Kidney epithelial cell (primary cell): ENCODE data around the gene B4GALNT2. TPM values are rescaled to one million over a fixed set of nuclear protein-coding genes. Genes with fewer than 3 reads are reported as not detected.
A peak's percentile ranks its signal among the peaks of the same experiment; 100 is the strongest.

Experiments used
- DNase-seq: peaks from one replicate; pipeline ENCODE4 v3.0.0-alpha.2; 2010; ENCODE audit warnings: low read depth
- H3K27me3 ChIP-seq: 2 replicates; pipeline ENCODE4 v1.6.0; 2011; ENCODE audit warnings: low read length; ENCODE audit not compliant: control insufficient read depth, insufficient read depth
- H3K36me3 ChIP-seq: 2 replicates; pipeline ENCODE4 v1.5.1; 2011; ENCODE audit warnings: low read length; ENCODE audit not compliant: control insufficient read depth, insufficient read depth
- H3K4me3 ChIP-seq: 2 replicates; pipeline ENCODE4 v1.5.1; 2011; ENCODE audit warnings: low read depth, mild to moderate bottlenecking, control low read depth, low read length
- CTCF ChIP-seq: IDR thresholded peaks from 2 replicates; pipeline ENCODE4 v1.5.1; 2011; ENCODE audit warnings: mild to moderate bottlenecking, moderate library complexity, low read length, control low read depth, inconsistent platforms; ENCODE audit not compliant: insufficient read depth, poor library complexity, severe bottlenecking
- total RNA-seq: library from RNA; depleted of rRNA; stranded (reverse); fragments of >200 nt; gene quantifications from 2 replicates; pipeline ENCODE4 v1.2.3, GENCODE V29; 2015

B4GALNT2 gene
- total RNA-seq, 1 donor from 2014 or later = 0.50 TPM

GRCh38 chr17:49214676-49215360 lies 82.2 kb downstream of the B4GALNT2 start:
- no peak for TF ChIP-seq CTCF
- no peak overlapping the region for H3K4me3 ChIP-seq
- peaks cover 13% of the 10 kb centered on the region for H3K27me3 ChIP-seq
- no peak for DNase-seq
- no peaks in the 10 kb centered on the region for H3K36me3 ChIP-seq

- TF ChIP-seq CTCF = no peak
- Histone ChIP-seq H3K4me3 (no peak overlapping the region), H3K27me3 (peaks cover 16% of the 10 kb centered on the region), H3K36me3 (no peaks in the 10 kb centered on the region)
- DNase-seq = no peak
Measured at GRCh38 chr17:49216482-49216881, 83.9 kb downstream of the B4GALNT2 start.

- no peak overlapping the region for H3K4me3 ChIP-seq
- no peak for TF ChIP-seq CTCF
- no peaks in the 10 kb centered on the region for H3K36me3 ChIP-seq
- no peak for DNase-seq
- H3K27me3 ChIP-seq = peaks cover 19% of the 10 kb centered on the region
Measured at GRCh38 chr17:49216953-49217650, 84.5 kb downstream of the B4GALNT2 start.

- no peak for DNase-seq
- Histone ChIP-seq H3K27me3 (peaks cover 22% of the 10 kb centered on the region), H3K36me3 (no peaks in the 10 kb centered on the region), H3K4me3 (no peak overlapping the region)
- TF ChIP-seq CTCF = no peak
Measured at GRCh38 chr17:49217651-49218413, 85.3 kb downstream of the B4GALNT2 start.

DNA sequence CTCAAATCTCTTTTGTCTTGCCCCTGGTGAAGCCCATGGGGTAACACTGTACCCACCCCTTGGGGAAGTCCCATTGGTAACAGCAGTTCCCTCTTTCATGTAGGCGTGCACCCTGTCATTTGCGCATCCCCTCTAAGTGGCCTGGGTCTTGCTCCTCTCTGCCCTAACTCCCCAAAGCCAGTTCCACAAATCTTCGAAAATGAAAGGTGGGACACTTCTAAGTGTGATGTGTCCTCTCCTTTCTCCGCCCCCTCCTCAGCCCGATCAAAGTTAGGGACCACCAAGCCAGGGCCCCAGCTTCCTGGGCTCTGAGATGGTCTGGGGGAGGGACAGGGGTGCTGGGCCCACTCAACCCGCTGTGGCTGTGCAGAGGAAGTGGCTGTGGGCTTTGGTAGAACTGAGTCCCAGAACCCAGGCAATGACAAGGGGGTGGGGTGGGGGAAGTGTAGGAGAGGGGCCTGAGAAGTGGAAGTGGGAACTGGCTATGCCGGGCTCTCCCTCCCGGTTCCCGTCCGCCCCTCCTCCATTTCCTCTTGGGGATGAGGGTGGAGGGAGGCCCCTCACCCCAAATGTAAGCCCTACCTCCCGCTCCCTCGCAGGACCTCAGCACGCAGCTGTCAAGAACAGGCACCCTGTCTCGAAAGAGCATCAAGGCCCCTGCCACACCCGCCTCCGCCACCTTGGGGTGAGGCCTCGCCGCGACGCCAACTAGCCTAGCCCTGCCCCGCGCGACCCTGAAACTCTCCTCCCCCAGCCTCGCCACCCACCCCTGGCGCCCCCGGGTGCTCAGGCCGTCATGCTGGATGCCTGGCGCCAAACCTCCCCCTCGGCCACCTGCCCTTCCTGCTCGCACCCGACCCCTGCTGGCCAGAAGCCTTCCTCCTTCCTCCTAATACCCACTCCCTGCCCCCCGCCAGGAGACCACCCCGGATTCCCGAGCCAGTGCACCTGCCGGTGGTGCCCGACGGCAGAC lies 86.7 kb downstream of the B4GALNT2 start:
- TF ChIP-seq CTCF = peak; percentile 49
- H3K36me3 ChIP-seq = no peaks in the 10 kb centered on the region

More for the DNA sequence above, 86.7 kb downstream of the B4GALNT2 start:
- DNase-seq = no peak
- H3K27me3 ChIP-seq = peaks cover 36% of the 10 kb centered on the region
- no peak overlapping the region for H3K4me3 ChIP-seq
